NCI-H2196 (cell line): ENCODE measurements around the gene ATP11A.
"Not testable (repeated sequence)": the region's sequence is repeated elsewhere in the genome, so short reads cannot be mapped to it uniquely, and the experiment has no call there.

Experiments used
- DNase-seq: peaks from one replicate; lab custom pipeline; 2025; ENCODE audit not compliant: unreplicated experiment; lab: John Stamatoyannopoulos, UW

ATP11A gene

GRCh38 chr13:112852392-112852791 is 162.6 kb downstream of the ATP11A start:
- no peak for DNase-seq

- no peak for DNase-seq
These were observed 163.0 kb downstream of the ATP11A start for GRCh38 chr13:112852808-112853207.

- DNase-seq, result no peak
These were observed 164.5 kb downstream of the ATP11A start for GRCh38 chr13:112854321-112854720.

GRCh38 chr13:112855859-112856258 is 166.0 kb downstream of the ATP11A start:
- DNase-seq, result no peak

- DNase-seq, result no peak
These were observed 168.2 kb downstream of the ATP11A start for GRCh38 chr13:112857914-112858490.

GRCh38 chr13:112859128-112859816 is 169.4 kb downstream of the ATP11A start:
- no peak for DNase-seq

- no peak for DNase-seq
These were observed 170.0 kb downstream of the ATP11A start for GRCh38 chr13:112859817-112860190.

GRCh38 chr13:112861876-112862615 is 172.2 kb downstream of the ATP11A start:
- no peak for DNase-seq

- not testable (repeated sequence) for DNase-seq
These were observed 173.5 kb downstream of the ATP11A start for GRCh38 chr13:112863356-112863755.

GRCh38 chr13:112865478-112865877 is 175.6 kb downstream of the ATP11A start:
- not testable (repeated sequence) for DNase-seq

- DNase-seq, result no peak
These were observed 177.5 kb downstream of the ATP11A start for GRCh38 chr13:112867301-112867711.

GRCh38 chr13:112868308-112868707 is 178.5 kb downstream of the ATP11A start:
- DNase-seq, result no peak

- no peak for DNase-seq
These were observed 179.6 kb downstream of the ATP11A start for GRCh38 chr13:112869202-112870050.

- no peak for DNase-seq
These were observed 180.2 kb downstream of the ATP11A start for GRCh38 chr13:112870051-112870331.

GRCh38 chr13:112870737-112871287 is 181.0 kb downstream of the ATP11A start:
- DNase-seq, result no peak

GRCh38 chr13:112871742-112872141 is 181.9 kb downstream of the ATP11A start:
- DNase-seq, result no peak

- DNase-seq, result not testable (repeated sequence)
These were observed 183.1 kb downstream of the ATP11A start for GRCh38 chr13:112872657-112873631.

GRCh38 chr13:112873851-112874750 is 184.3 kb downstream of the ATP11A start:
- DNase-seq, result peak; percentile 61

GRCh38 chr13:112874751-112875300 is 185.0 kb downstream of the ATP11A start:
- DNase-seq, result no peak
